Esophagus (tissue), 2 donors: ENCODE data around the gene SUN1. TPM values are rescaled to one million over a fixed set of nuclear protein-coding genes. Genes with fewer than 3 reads are reported as not detected.

Source experiments
- H3K27ac ChIP-seq, 2 donors: one replicate each; pipeline ENCODE4 v1.5.1; 2013; ENCODE audit warnings: low read depth in 2 of 2, mild to moderate bottlenecking in 2 of 2, inconsistent platforms in 1 of 2, low read length in 1 of 2, moderate library complexity in 1 of 2
- H3K27me3 ChIP-seq, 2 donors: one replicate each; pipeline ENCODE4 v1.6.1; 2013; ENCODE audit warnings: low read length in 2 of 2, control low read depth in 1 of 2, mild to moderate bottlenecking in 1 of 2; ENCODE audit not compliant: insufficient read depth in 2 of 2, control insufficient read depth in 1 of 2
- H3K36me3 ChIP-seq, 2 donors: one replicate each; pipeline ENCODE4 v1.6.1; 2013; ENCODE audit warnings: low read length in 1 of 2; ENCODE audit not compliant: control insufficient read depth in 2 of 2, insufficient read depth in 2 of 2
- H3K4me1 ChIP-seq, 2 donors: one replicate each; pipeline ENCODE4 v1.6.1; 2013; ENCODE audit warnings: low read length in 1 of 2; ENCODE audit not compliant: control insufficient read depth in 2 of 2, insufficient read depth in 2 of 2
- H3K4me3 ChIP-seq, 2 donors: one replicate each; pipeline ENCODE4 v1.5.1; 2013; ENCODE audit warnings: low read length in 2 of 2, mild to moderate bottlenecking in 2 of 2, low read depth in 1 of 2, moderate library complexity in 1 of 2
- H3K9me3 ChIP-seq, 2 donors: one replicate each; pipeline ENCODE4 v1.6.1; 2013; ENCODE audit warnings: mild to moderate bottlenecking in 2 of 2, low read depth in 1 of 2, low read length in 1 of 2, moderate library complexity in 1 of 2; ENCODE audit not compliant: control insufficient read depth in 2 of 2, insufficient read depth in 1 of 2
- WGBS, 2 donors: extraction: QIAGEN DNeasy Blood & Tissue Kit; methylation state at CpG; one replicate each; pipeline ENCODE4 v1.1.7; 2013; 5-methylcytosine and 5-hydroxymethylcytosine counted together
- polyA plus RNA-seq, 2 donors: library from polyadenylated mRNA; stranded (reverse); fragments of 200-250 nt; gene quantifications; one replicate each; pipeline ENCODE4 v1.2.3, GENCODE V29; 2013
- donor health status: healthy with polysubstance abuse.
- donor health status: Bipolar disorder and iron deficiency.

SUN1 gene
- polyA plus RNA-seq, 2 donors, result 54.7 to 91.6 TPM

GRCh38 chr7:892648-893593 is 60.6 kb downstream of the SUN1 start:
- no peak overlapping the region for H3K27ac ChIP-seq
- H3K4me1 ChIP-seq, result peaks cover 0 to 9% of the 10 kb centered on the region in 2 donors
- no peak overlapping the region for H3K4me3 ChIP-seq
- H3K36me3 ChIP-seq, result peaks cover 10 to 78% of the 10 kb centered on the region in 2 donors
- peaks cover 0 to 11% of the 10 kb centered on the region in 2 donors for H3K9me3 ChIP-seq
- WGBS, 2 donors, result 95 to 97% methylated on average over 44 to 48 of the region's 48 CpGs
- no peaks in the 10 kb centered on the region for H3K27me3 ChIP-seq

GRCh38 chr7:893686-894085 is 61.4 kb downstream of the SUN1 start:
- WGBS, 2 donors, result 89 to 92% methylated on average over 17 to 19 of the region's 19 CpGs
- Histone ChIP-seq H3K4me3 (no peak overlapping the region), H3K27me3 (no peaks in the 10 kb centered on the region), H3K36me3 (peaks cover 10 to 78% of the 10 kb centered on the region in 2 donors), H3K27ac (no peak overlapping the region), H3K4me1 (peaks cover 0 to 11% of the 10 kb centered on the region in 2 donors), H3K9me3 (peaks cover 0 to 11% of the 10 kb centered on the region in 2 donors)

- Histone ChIP-seq H3K9me3 (peaks cover 0 to 11% of the 10 kb centered on the region in 2 donors), H3K27ac (no peak overlapping the region), H3K4me3 (no peak overlapping the region), H3K36me3 (peaks cover 10 to 80% of the 10 kb centered on the region in 2 donors), H3K4me1 (peaks cover 0 to 11% of the 10 kb centered on the region in 2 donors), H3K27me3 (no peaks in the 10 kb centered on the region)
- 90 to 93% methylated on average over 40 of the region's 40 CpGs for WGBS, 2 donors
Observed at GRCh38 chr7:894164-894867, 62.0 kb downstream of the SUN1 start.

GRCh38 chr7:894927-895450 is 62.7 kb downstream of the SUN1 start:
- peaks cover 0 to 11% of the 10 kb centered on the region in 2 donors for H3K9me3 ChIP-seq
- H3K4me3 ChIP-seq, result no peak overlapping the region
- peaks cover 0 to 11% of the 10 kb centered on the region in 2 donors for H3K4me1 ChIP-seq
- H3K27me3 ChIP-seq, result no peaks in the 10 kb centered on the region
- WGBS, 2 donors, result 91 to 92% methylated on average over 21 of the region's 21 CpGs
- no peak overlapping the region for H3K27ac ChIP-seq
- peaks cover 10 to 80% of the 10 kb centered on the region in 2 donors for H3K36me3 ChIP-seq

- Histone ChIP-seq H3K9me3 (peaks cover 0 to 11% of the 10 kb centered on the region in 2 donors), H3K27ac (no peak overlapping the region), H3K4me1 (peaks cover 0 to 11% of the 10 kb centered on the region in 2 donors), H3K27me3 (no peaks in the 10 kb centered on the region), H3K36me3 (peaks cover 10 to 77% of the 10 kb centered on the region in 2 donors), H3K4me3 (no peak overlapping the region)
- 93 to 94% methylated on average over 50 to 52 of the region's 52 CpGs for WGBS, 2 donors
Observed at GRCh38 chr7:895451-896052, 63.3 kb downstream of the SUN1 start.

GRCh38 chr7:896346-897075 is 64.2 kb downstream of the SUN1 start:
- WGBS, 2 donors, result 91 to 92% methylated on average over 42 of the region's 42 CpGs
- no peaks in the 10 kb centered on the region for H3K27me3 ChIP-seq
- peaks cover 7 to 16% of the 10 kb centered on the region in 2 donors for H3K4me1 ChIP-seq
- H3K4me3 ChIP-seq, result no peak overlapping the region
- H3K9me3 ChIP-seq, result peaks cover 0 to 11% of the 10 kb centered on the region in 2 donors
- H3K36me3 ChIP-seq, result peaks cover 4 to 69% of the 10 kb centered on the region in 2 donors
- H3K27ac ChIP-seq, result no peak overlapping the region

- H3K27ac ChIP-seq, result no peak overlapping the region
- H3K27me3 ChIP-seq, result no peaks in the 10 kb centered on the region
- WGBS, 2 donors, result 79 to 86% methylated on average over 14 of the region's 14 CpGs
- peaks cover 8 to 18% of the 10 kb centered on the region in 2 donors for H3K4me1 ChIP-seq
- H3K36me3 ChIP-seq, result peaks cover 4 to 63% of the 10 kb centered on the region in 2 donors
- H3K4me3 ChIP-seq, result no peak overlapping the region
- H3K9me3 ChIP-seq, result peaks cover 0 to 10% of the 10 kb centered on the region in 2 donors
Observed at GRCh38 chr7:897086-897485, 64.8 kb downstream of the SUN1 start.

- no peak overlapping the region for H3K27ac ChIP-seq
- peaks cover 4 to 55% of the 10 kb centered on the region in 2 donors for H3K36me3 ChIP-seq
- peaks cover 8 to 11% of the 10 kb centered on the region in 2 donors for H3K4me1 ChIP-seq
- no peaks in the 10 kb centered on the region for H3K27me3 ChIP-seq
- peaks cover 0 to 8% of the 10 kb centered on the region in 2 donors for H3K9me3 ChIP-seq
- H3K4me3 ChIP-seq, result no peak overlapping the region
- 63 to 76% methylated on average over 26 to 27 of the region's 27 CpGs for WGBS, 2 donors
Observed at GRCh38 chr7:897771-898376, 65.6 kb downstream of the SUN1 start.
